Type B pancreatic cell (in vitro differentiated cells): Measurements from ENCODE around the gene SDK1. TPM values are rescaled to one million over a fixed set of nuclear protein-coding genes. Genes with fewer than 3 reads are reported as not detected.

Experiments
- DNase-seq: peaks from one replicate; pipeline ENCODE4 v3.0.0; 2021; ENCODE audit warnings: mixed read lengths; ENCODE audit not compliant: unreplicated experiment; ENCODE audit errors: extremely low spot score
- H3K27ac Mint-ChIP-seq: 2 replicates; pipeline ENCODE4 v1.8.0; 2021; ENCODE audit warnings: mild to moderate bottlenecking, mixed read lengths
- H3K27me3 Mint-ChIP-seq: 2 replicates; pipeline ENCODE4 v1.8.0; 2021; ENCODE audit warnings: mixed read lengths
- H3K36me3 Mint-ChIP-seq: 2 replicates; pipeline ENCODE4 v1.8.0; 2021; ENCODE audit warnings: mixed read lengths
- H3K4me1 Mint-ChIP-seq: one replicate; pipeline ENCODE4 v1.8.0; 2021; ENCODE audit warnings: mixed read lengths; ENCODE audit not compliant: unreplicated experiment
- H3K4me3 Mint-ChIP-seq: 2 replicates; pipeline ENCODE4 v1.8.0; 2021; ENCODE audit warnings: mild to moderate bottlenecking, mixed read lengths
- H3K9me3 Mint-ChIP-seq: 2 replicates; pipeline ENCODE4 v1.8.0; 2021; ENCODE audit warnings: mixed read lengths
- CTCF ChIP-seq: fragments of 200-600 bp; sonication (generic); conservative IDR thresholded peaks from 2 replicates; pipeline ENCODE4 v1.5.0; 2021; ENCODE audit warnings: antibody characterized with exemption, mild to moderate bottlenecking
- total RNA-seq: library from RNA; stranded (reverse); gene quantifications from 2 replicates; pipeline ENCODE4 v1.2.1, GENCODE V29; 2021; ENCODE audit warnings: low replicate concordance

The SDK1 gene
- total RNA-seq, 1 donor from 2014 or later = 26.1 TPM

GRCh38 chr7:4013793-4014192, 712.7 kb downstream of the SDK1 start:
- peak; percentile 53 for DNase-seq
- Mint-ChIP-seq H3K36me3 (peaks cover 20% of the 10 kb centered on the region), H3K9me3 (peaks cover 7% of the 10 kb centered on the region), H3K27ac (no peak overlapping the region), H3K27me3 (peaks cover 5% of the 10 kb centered on the region), H3K4me3 (no peak overlapping the region), H3K4me1 (peaks cover 19% of the 10 kb centered on the region)
- TF ChIP-seq CTCF = no peak

GRCh38 chr7:4014346-4015050, 713.4 kb downstream of the SDK1 start:
- Mint-ChIP-seq H3K4me3 (no peak overlapping the region), H3K27me3 (peaks cover 5% of the 10 kb centered on the region), H3K4me1 (peaks cover 19% of the 10 kb centered on the region), H3K9me3 (peaks cover 8% of the 10 kb centered on the region), H3K36me3 (peaks cover 22% of the 10 kb centered on the region), H3K27ac (no peak overlapping the region)
- no peak for TF ChIP-seq CTCF
- peak; percentile 42 for DNase-seq

- no peak for DNase-seq
- Mint-ChIP-seq H3K36me3 (peaks cover 31% of the 10 kb centered on the region), H3K27ac (no peak overlapping the region), H3K4me1 (peaks cover 19% of the 10 kb centered on the region), H3K27me3 (peaks cover 5% of the 10 kb centered on the region), H3K4me3 (no peak overlapping the region), H3K9me3 (peaks cover 8% of the 10 kb centered on the region)
- TF ChIP-seq CTCF = no peak
Measured at GRCh38 chr7:4015371-4015770, 714.3 kb downstream of the SDK1 start.

- H3K27ac Mint-ChIP-seq = no peak overlapping the region
- DNase-seq = peak; percentile 7
- peaks cover 37% of the 10 kb centered on the region for H3K36me3 Mint-ChIP-seq
- H3K4me1 Mint-ChIP-seq = peaks cover 21% of the 10 kb centered on the region
- no peak for TF ChIP-seq CTCF
- peaks cover 8% of the 10 kb centered on the region for H3K9me3 Mint-ChIP-seq
- H3K4me3 Mint-ChIP-seq = no peak overlapping the region
- peaks cover 2% of the 10 kb centered on the region for H3K27me3 Mint-ChIP-seq
Measured at GRCh38 chr7:4015996-4016395, 714.9 kb downstream of the SDK1 start.

- TF ChIP-seq CTCF = no peak
- peaks cover 2% of the 10 kb centered on the region for H3K27me3 Mint-ChIP-seq
- DNase-seq = peak; percentile 32
- peaks cover 8% of the 10 kb centered on the region for H3K9me3 Mint-ChIP-seq
- H3K36me3 Mint-ChIP-seq = peaks cover 38% of the 10 kb centered on the region
- no peak overlapping the region for H3K27ac Mint-ChIP-seq
- H3K4me3 Mint-ChIP-seq = no peak overlapping the region
- H3K4me1 Mint-ChIP-seq = peaks cover 20% of the 10 kb centered on the region
Measured at GRCh38 chr7:4017081-4017480, 716.0 kb downstream of the SDK1 start.
